HG03095 (cell line): Measurements from ENCODE around the gene SLC25A39.
"Not testable (repeated sequence)": the region's sequence is repeated elsewhere in the genome, so short reads cannot be mapped to it uniquely, and the experiment has no call there.

Experiments
- ATAC-seq: cut with Tn5 transposase; IDR thresholded peaks from one replicate; pipeline ENCODE4 v1.9.1; 2021; ENCODE audit warnings: moderate library complexity; ENCODE audit not compliant: unreplicated experiment

Gene SLC25A39

DNA sequence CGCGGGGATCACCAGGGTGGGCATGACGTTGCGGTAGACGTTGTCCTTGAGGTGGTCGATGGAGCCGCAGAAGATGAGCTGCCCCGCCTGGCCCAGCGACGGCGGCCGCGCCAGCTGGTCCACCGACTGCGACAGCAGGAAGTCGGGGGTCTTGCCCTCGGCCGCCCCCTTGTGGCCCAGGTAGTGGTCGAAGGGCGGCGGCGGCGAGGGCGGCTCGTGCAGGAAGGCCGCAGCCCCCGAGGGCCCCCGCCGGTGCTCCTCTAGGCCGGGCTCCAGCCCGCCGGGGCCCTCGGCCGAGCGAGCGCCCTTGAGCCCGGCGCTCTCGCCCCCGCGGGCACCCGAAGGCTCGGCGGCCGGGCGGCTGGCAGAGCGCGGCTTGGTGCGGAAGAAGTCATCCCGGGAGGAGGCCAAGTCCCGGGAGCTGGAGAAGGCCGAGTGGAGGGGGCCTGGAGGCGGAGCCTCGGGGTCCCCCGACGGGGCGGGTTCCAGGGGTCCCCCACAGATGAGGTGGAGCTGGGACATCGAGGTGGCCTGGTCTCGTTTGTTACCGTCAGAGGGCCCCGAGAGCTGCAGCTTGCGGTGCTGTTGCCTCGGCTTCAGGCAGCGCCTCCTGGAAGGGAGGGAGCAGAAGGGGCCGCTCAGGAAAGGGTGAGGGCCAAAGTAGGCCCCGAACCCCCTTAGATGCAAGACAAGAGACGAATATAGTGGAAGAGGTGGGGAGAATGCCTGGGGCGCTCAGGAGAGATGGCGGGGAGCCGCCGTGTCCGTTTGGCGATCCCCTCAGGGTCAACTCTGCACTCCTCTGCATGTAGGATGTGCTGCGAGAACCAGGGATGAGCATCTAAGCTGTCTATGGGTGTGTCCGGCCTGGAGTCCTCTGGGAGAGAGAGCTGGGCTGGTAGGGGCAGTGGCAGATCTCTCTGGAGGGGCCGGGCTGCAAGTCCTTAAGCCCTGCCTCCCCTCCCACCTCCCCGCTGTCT, 30.2 kb upstream of the SLC25A39 start:
- no peak for ATAC-seq

GRCh38 chr17:44353672-44354331, 29.2 kb upstream of the SLC25A39 start:
- ATAC-seq, result no peak

DNA sequence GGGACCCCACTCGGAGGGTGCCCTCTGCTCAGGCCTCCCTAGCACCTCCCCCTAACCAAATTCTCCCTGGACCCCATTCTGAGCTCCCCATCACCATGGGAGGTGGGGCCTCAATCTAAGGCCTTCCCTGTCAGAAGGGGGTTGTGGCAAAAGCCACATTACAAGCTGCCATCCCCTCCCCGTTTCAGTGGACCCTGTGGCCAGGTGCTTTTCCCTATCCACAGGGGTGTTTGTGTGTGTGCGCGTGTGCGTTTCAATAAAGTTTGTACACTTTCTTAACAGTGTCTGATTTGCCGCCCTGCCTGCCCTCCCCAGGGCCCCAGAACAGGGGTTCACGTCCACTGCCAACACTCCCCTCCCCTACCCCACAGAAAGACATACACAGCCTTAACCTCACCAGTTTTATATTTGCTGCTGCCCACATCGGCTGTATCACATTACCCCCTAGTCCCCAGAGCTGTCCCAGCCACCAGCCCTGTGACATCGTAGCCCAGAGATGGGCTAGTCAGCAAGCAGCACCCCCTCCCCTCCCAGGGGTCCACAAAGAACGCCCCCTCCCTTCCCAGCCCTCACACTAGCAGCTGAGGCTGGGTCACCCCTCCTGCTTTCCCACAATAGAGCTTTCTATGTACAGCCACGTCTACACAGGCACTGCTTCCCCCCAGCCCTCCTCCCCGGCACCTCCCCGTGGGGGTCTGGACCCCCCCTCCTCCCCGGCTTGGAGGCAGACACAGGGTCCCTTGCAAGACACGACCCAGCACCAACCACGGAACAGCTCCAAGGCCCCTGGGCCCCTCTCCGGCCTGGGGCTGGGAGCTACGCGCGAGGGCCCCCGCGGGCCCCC, 28.4 kb upstream of the SLC25A39 start:
- no peak for ATAC-seq

GRCh38 chr17:44351961-44352827, 27.6 kb upstream of the SLC25A39 start:
- no peak for ATAC-seq

DNA sequence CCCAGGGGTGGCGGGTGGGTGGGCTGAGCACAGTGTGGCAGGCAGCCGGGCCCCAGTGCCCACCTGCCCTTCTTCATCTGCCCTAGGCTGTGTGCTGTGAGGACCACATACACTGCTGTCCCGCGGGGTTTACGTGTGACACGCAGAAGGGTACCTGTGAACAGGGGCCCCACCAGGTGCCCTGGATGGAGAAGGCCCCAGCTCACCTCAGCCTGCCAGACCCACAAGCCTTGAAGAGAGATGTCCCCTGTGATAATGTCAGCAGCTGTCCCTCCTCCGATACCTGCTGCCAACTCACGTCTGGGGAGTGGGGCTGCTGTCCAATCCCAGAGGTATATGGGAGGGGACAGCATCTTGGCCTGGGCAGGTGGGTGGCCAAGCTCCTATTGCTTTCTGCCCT, 26.8 kb upstream of the SLC25A39 start:
- no peak for ATAC-seq

GRCh38 chr17:44350733-44351226, 26.2 kb upstream of the SLC25A39 start:
- ATAC-seq, result no peak

GRCh38 chr17:44349553-44350070, 25.0 kb upstream of the SLC25A39 start:
- ATAC-seq, result no peak

- ATAC-seq, result no peak
These were observed 24.4 kb upstream of the SLC25A39 start for GRCh38 chr17:44348988-44349364.

GRCh38 chr17:44348234-44348987, 23.8 kb upstream of the SLC25A39 start:
- ATAC-seq, result peak; percentile 38

- not testable (repeated sequence) for ATAC-seq
These were observed 22.8 kb upstream of the SLC25A39 start for GRCh38 chr17:44347206-44348055.

DNA sequence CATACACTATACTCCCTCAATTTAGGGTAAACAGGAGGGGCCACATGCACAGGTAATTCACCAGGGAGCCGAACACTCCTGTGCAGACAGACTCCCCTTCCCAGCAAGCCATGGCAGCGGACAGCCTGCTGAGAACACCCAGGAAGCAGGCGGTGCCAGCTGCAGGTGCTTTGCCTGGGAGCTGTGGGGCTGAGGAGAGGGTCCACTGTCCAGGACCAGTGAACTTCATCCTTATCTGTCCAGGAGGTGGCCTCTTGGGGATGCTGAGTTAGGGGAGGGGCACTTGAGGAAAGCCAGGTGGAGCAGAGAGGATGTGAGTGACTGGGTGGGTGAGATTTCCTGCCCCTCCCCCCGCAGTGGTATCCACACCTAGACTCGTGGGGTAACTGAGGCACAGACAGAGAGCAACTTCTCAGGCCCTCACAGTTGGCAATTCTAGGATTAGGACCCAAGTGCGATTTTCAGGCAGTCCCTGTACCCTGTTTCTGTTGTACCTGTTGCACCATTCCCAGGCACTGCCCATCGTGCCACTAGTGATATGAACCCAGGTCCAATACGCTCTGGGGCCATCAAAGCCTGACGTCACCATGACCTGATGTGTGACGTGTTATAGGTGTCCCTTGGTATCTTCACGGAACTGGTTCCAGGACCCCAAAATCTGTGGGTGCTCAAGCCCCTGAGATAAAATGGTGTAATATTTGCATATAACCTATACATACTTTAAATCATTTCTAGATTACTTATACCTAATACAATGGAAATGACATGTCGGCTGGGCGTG, 21.6 kb upstream of the SLC25A39 start:
- no peak for ATAC-seq

- peak; percentile 1 for ATAC-seq
These were observed 20.9 kb upstream of the SLC25A39 start for GRCh38 chr17:44345454-44346026.

DNA sequence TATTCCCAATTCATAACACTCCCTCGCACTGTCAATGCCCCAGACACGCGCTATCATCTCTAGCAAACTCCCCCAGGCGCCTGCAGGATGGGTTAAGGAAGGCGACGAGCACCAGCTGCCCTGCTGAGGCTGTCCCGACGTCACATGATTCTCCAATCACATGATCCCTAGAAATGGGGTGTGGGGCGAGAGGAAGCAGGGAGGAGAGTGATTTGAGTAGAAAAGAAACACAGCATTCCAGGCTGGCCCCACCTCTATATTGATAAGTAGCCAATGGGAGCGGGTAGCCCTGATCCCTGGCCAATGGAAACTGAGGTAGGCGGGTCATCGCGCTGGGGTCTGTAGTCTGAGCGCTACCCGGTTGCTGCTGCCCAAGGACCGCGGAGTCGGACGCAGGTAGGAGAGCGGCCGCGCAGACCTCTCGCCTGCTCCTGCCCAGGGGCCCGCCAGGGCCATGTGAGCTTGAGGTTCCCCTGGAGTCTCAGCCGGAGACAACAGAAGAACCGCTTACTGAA, 20.4 kb upstream of the SLC25A39 start, which contains the start of gene GRN:
GRN (plus strand) TSS at position 364 of the 515 bp plus-strand sequence. CDS start 3,863 bp downstream, outside the sequence.
- ATAC-seq, result peak; percentile 44

DNA sequence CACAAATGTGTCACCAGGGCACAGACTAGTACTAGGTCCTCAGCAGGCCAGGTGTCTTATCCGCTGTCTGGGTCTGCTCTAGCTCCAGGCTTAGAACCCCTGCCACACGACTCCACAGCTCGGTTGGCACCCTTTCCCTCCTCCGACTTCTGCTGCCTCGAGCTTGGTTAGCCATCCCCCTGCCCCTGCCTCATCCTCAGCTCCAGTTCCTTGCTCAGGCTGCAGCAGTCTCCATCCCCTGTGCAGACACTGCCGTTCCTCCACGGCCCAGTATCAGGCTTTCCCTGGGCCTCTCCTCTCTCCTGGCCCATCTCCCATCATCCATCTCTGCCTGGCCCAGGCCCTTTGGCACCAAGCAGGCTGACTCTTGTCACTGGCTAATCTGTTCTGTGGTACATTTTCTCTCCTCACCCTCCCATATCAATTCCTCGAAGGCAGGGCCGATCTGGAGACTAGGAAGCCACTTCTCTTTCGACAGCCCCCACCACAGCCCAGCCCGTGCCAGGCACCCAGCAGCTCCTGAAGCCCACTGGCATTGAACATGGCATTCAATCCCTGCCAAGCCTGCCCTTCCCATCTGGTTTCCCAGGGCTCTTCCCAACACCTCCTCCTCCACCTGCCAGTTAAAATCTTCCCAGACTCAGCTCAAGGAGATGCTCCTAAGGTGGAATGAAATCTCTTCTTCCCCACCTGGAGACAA, 19.0 kb upstream of the SLC25A39 start:
- no peak for ATAC-seq

DNA sequence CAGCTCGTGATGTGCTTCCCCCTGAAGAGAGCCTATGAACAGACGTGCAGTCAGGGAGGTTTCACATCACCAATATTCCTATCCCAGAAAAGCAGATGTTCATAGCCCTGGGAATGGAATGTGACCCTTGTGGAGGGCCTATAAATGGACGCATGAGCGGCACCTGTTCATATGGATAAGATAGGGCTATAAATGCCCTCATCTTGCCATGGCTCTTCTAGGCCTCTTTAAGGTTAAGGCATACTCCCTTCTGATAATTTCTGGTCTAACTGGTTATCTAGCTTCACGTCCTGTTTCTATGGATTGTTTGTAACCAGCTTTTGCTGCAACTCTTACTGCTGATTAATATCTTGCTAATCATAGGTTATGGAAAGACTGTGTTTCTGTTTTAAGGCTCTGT, 15.9 kb upstream of the SLC25A39 start:
- ATAC-seq, result not testable (repeated sequence)

- ATAC-seq, result no peak
These were observed 14.1 kb upstream of the SLC25A39 start for GRCh38 chr17:44338702-44339101.
